ENCODE measurements around the gene ENDOG. TPM values are rescaled to one million over a fixed set of nuclear protein-coding genes. Genes with fewer than 3 reads are reported as not detected.
A peak's percentile ranks its signal among the peaks of the same experiment; 100 is the strongest.

Gene ENDOG
- 10 to 100 TPM; 22.4 to 24.9 TPM for total RNA-seq

GRCh38 chr9:128818099-128818838 lies at the start of gene ENDOG:
Gene ENDOG, plus strand, starts transcription at chr9:128818500. Its CDS starts 185 bp downstream, at chr9:128818685.
- WGBS, 2 donors = 0 to 1% methylated on average over 13 to 60 of the region's 70 CpGs
- H3K4me1 ChIP-seq = peaks cover 18% of the 10 kb centered on the region
- H3K4me3 ChIP-seq = peak within 1 kb of the TSS in 1 of 2 donors; percentile 41
- no peaks in the 10 kb centered on the region for H3K27me3 ChIP-seq
- intact Hi-C loops (cut with DNase I) = no loop called here
- peak; percentile 98 to 99 (median 98) for DNase-seq
- ATAC-seq = peak; percentile 96
- H3K27ac ChIP-seq = peak within 1 kb of the TSS; percentile 70 to 91 (median 81)
- no peaks in the 10 kb centered on the region for H3K9me3 ChIP-seq
- peak; percentile 85 to 94 (median 91) for TF ChIP-seq POLR2A (IDR thresholded peaks at IDR 0.05)
- peak; percentile 91 to 100 (median 99) for TF ChIP-seq CTCF (IDR thresholded peaks at IDR 0.05)
- H3K36me3 ChIP-seq (replicated peaks in 1 of 2; ENCODE audit: insufficient read depth in 1 of 2, low read depth in 2 of 2) = peaks cover 0 to 10% of the 10 kb centered on the region in 2 donors

GRCh38 chr9:128768606-128769005 lies 49.7 kb upstream of the ENDOG start:
- intact Hi-C loops (cut with DNase I) = no loop called here
- peaks cover 50% of the 10 kb centered on the region for H3K4me1 ChIP-seq
- H3K36me3 ChIP-seq (replicated peaks in 1 of 2; ENCODE audit: insufficient read depth in 1 of 2, low read depth in 2 of 2) = no peaks in the 10 kb centered on the region
- DNase-seq (no peak), ATAC-seq (no peak)
- WGBS, 2 donors = 71 to 86% methylated on average over 5 to 6 of the region's 6 CpGs
- H3K27me3 ChIP-seq = no peaks in the 10 kb centered on the region
- no peaks in the 10 kb centered on the region for H3K9me3 ChIP-seq
- H3K4me3 ChIP-seq = no peak overlapping the region
- H3K27ac ChIP-seq = no peak overlapping the region
- no peak for TF ChIP-seq POLR2A (IDR thresholded peaks at IDR 0.05)
- TF ChIP-seq CTCF (IDR thresholded peaks at IDR 0.05) = no peak

GRCh38 chr9:128770286-128771030 lies 47.8 kb upstream of the ENDOG start:
- H3K27me3 ChIP-seq = no peaks in the 10 kb centered on the region
- H3K4me1 ChIP-seq = peaks cover 38% of the 10 kb centered on the region
- H3K9me3 ChIP-seq = no peaks in the 10 kb centered on the region
- peak overlapping the region in 1 of 2 donors; percentile 84 for H3K4me3 ChIP-seq
- 61 to 63% methylated on average over 11 of the region's 11 CpGs for WGBS, 2 donors
- no peaks in the 10 kb centered on the region for H3K36me3 ChIP-seq (replicated peaks in 1 of 2; ENCODE audit: insufficient read depth in 1 of 2, low read depth in 2 of 2)
- ATAC-seq (no peak), DNase-seq (no peak)
- TF ChIP-seq POLR2A (IDR thresholded peaks at IDR 0.05) (no peak), CTCF (IDR thresholded peaks at IDR 0.05) (no peak)
- peak overlapping the region in 3 of 4 donors; percentile 88 to 97 (median 90) for H3K27ac ChIP-seq
- intact Hi-C loops (cut with DNase I) = no loop called here

GRCh38 chr9:128771094-128771721 lies 47.1 kb upstream of the ENDOG start:
- Histone ChIP-seq H3K36me3 (replicated peaks in 1 of 2; ENCODE audit: insufficient read depth in 1 of 2, low read depth in 2 of 2) (no peaks in the 10 kb centered on the region), H3K27me3 (no peaks in the 10 kb centered on the region), H3K4me3 (peak overlapping the region; percentile 83 to 84), H3K4me1 (peaks cover 32% of the 10 kb centered on the region), H3K9me3 (no peaks in the 10 kb centered on the region), H3K27ac (peak overlapping the region; percentile 88 to 97 (median 90))
- ATAC-seq (peak; percentile 8), DNase-seq (peak in 3 of 4 donors; percentile 20 to 31 (median 26))
- no peak for TF ChIP-seq POLR2A (IDR thresholded peaks at IDR 0.05)
- no peak for TF ChIP-seq CTCF (IDR thresholded peaks at IDR 0.05)
- 0% methylated on average over 13 to 27 of the region's 28 CpGs for WGBS, 2 donors
- intact Hi-C loops (cut with DNase I) = no loop called here
